ENCODE data around the gene KAT8. TPM values are rescaled to one million over a fixed set of nuclear protein-coding genes. Genes with fewer than 3 reads are reported as not detected.

The KAT8 gene
- total and polyA plus RNA-seq, 2 of the 13 experiments (the other 11 are each of a cell fraction or from before 2014, with no cell fraction given), result 79.0 to 84.2 TPM

- peak overlapping the region; percentile 8 for H2AFZ ChIP-seq (ENCODE audit: low read length)
- intact Hi-C loops (cut with micrococcal nuclease; ENCODE audit: unreplicated experiment) (no loop called here), in situ Hi-C loops (cut with HindIII; ENCODE audit: extremely low pct_ligation_motif_present, low pct_unique_long_range_greater_than_20kb) (no loop called here)
- H3K9me3 ChIP-seq (ENCODE audit: low read length), result no peaks in the 10 kb centered on the region
- ChIA-PET POLR2A (interaction anchor here (0.5 to 2.5 kb wide), 41 partner anchors 8 to 534 kb away, joined by 3 to 65 read pairs (median 6); partner anchors contain the start of genes ARMC5, HSD3B7, KAT8 and PYCARD), CTCF (ENCODE audit: low intra/inter-chr PET ratio, low total read pairs) (no interaction called here)
- DNase-seq (ENCODE audit: low spot score), result no peak
- peaks cover 50% of the 10 kb centered on the region for H3K79me2 ChIP-seq (ENCODE audit: insufficient read depth, low read length)
- BruUV-seq (replicated peaks), result no TSS peak
- H3K4me1 ChIP-seq (ENCODE audit: insufficient read depth, low read length), result peaks cover 44% of the 10 kb centered on the region
- WGBS (ENCODE audit: low lambda C conversion rate), result 1% methylated on average over 15 of the region's 27 CpGs
- peaks cover 14 to 26% of the 10 kb centered on the region in 2 experiments for H3K36me3 ChIP-seq (replicated peaks in 1 of 2; ENCODE audit: control insufficient read depth in 1 of 2, insufficient read depth in 2 of 2, low read length in 2 of 2)
- peak overlapping the region; percentile 90 for H3K4me2 ChIP-seq (ENCODE audit: low read depth, low read length)
- peak; percentile 1; the same call in 2 of the 3 replicates for ATAC-seq
- no peaks in the 10 kb centered on the region; a peak in 1 of 5 replicates for H3K27me3 ChIP-seq (ENCODE audit: control insufficient read depth in 1 of 2, insufficient read depth in 2 of 2, low read length in 2 of 2)
- peaks cover 38% of the 10 kb centered on the region for H4K20me1 ChIP-seq (ENCODE audit: insufficient read depth, low read length)
- no peak for FAIRE-seq
- peak overlapping the region; percentile 90 to 93 (median 93) for H3K4me3 ChIP-seq (replicated peaks in 1 of 3; ENCODE audit: insufficient read depth in 1 of 3, low read depth in 2 of 3, low read length in 3 of 3)
- H3K9ac ChIP-seq (ENCODE audit: insufficient read depth, low read depth, low read length), result peak overlapping the region; percentile 98
- peak overlapping the region; percentile 94 for H3K27ac ChIP-seq (ENCODE audit: extremely low read length, insufficient read depth, low read length)
- no peak for TF ChIP-seq ZNF660 (CRISPR knock-in tag; IDR thresholded peaks at IDR 0.05; ENCODE audit: borderline replicate concordance, low read depth)
- 0 out of 2 replicates have a peak, but pooled peaks have one; percentile 77 for TF ChIP-seq ZNF567 (CRISPR knock-in tag; IDR thresholded peaks at IDR 0.05; ENCODE audit: borderline replicate concordance)
- no peak for TF ChIP-seq CBX1 (IDR thresholded peaks at IDR 0.05; ENCODE audit: low read depth)
- TF ChIP-seq EP300 (IDR thresholded peaks at IDR 0.05; ENCODE audit: low read depth in 2 of 2, low read length in 2 of 2), result no peak
- 0 out of 2 replicates have a peak, but pooled peaks have one; percentile 15 for TF ChIP-seq EP300 (CRISPR knock-in tag; IDR thresholded peaks at IDR 0.05; ENCODE audit: borderline replicate concordance)
- TF ChIP-seq, protein P1, sequence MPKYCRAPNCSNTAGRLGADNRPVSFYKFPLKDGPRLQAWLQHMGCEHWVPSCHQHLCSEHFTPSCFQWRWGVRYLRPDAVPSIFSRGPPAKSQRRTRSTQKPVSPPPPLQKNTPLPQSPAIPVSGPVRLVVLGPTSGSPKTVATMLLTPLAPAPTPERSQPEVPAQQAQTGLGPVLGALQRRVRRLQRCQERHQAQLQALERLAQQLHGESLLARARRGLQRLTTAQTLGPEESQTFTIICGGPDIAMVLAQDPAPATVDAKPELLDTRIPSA (CRISPR knock-in tag; IDR thresholded peaks at IDR 0.05; ENCODE audit: borderline replicate concordance), result peak; percentile 87; the same call in 1 of the 2 replicates
- TF ChIP-seq ZNF589 (CRISPR knock-in tag; conservative IDR thresholded peaks at IDR 0.05), result no peak
- no peak; the same call in 1 of the 2 replicates for TF ChIP-seq ETV6 (CRISPR knock-in tag; conservative IDR thresholded peaks at IDR 0.05)
- peak; percentile 54; the same call in 1 of the 2 replicates for TF ChIP-seq SIN3A (IDR thresholded peaks at IDR 0.05; ENCODE audit: borderline replicate concordance, low read depth, low read length)
- TF ChIP-seq ZNF335 (CRISPR knock-in tag; IDR thresholded peaks at IDR 0.05), result 0 out of 2 replicates have a peak, but pooled peaks have one; percentile 54
- TF ChIP-seq LCORL (IDR thresholded peaks at IDR 0.05), result no peak
- TF ChIP-seq LCORL (CRISPR knock-in tag; IDR thresholded peaks at IDR 0.05), result peak; percentile 29; the same call in 1 of the 2 replicates
- no peak for TF ChIP-seq DNMT1 (CRISPR knock-in tag; IDR thresholded peaks at IDR 0.05)
- TF ChIP-seq ZNF83 (CRISPR knock-in tag; IDR thresholded peaks at IDR 0.05; ENCODE audit: borderline replicate concordance), result 0 out of 2 replicates have a peak, but pooled peaks have one; percentile 35
- 0 out of 2 replicates have a peak, but pooled peaks have one; percentile 0 for TF ChIP-seq SOX13 (IDR thresholded peaks at IDR 0.05)
- TF ChIP-seq SOX13 (CRISPR knock-in tag; conservative IDR thresholded peaks at IDR 0.05 in 1 of 2, IDR thresholded peaks at IDR 0.05 in 1 of 2), result no peak
- TF ChIP-seq TRIM24 (CRISPR knock-in tag; IDR thresholded peaks at IDR 0.05), result no peak
- TF ChIP-seq TBX2 (CRISPR knock-in tag; IDR thresholded peaks at IDR 0.05; ENCODE audit: borderline replicate concordance), result peak; percentile 0; the same call in 1 of the 2 replicates
- TF ChIP-seq ZFP41 (CRISPR knock-in tag; IDR thresholded peaks at IDR 0.05; ENCODE audit: borderline replicate concordance), result 0 out of 2 replicates have a peak, but pooled peaks have one; percentile 7
- TF ChIP-seq SKIL (CRISPR knock-in tag; IDR thresholded peaks at IDR 0.05; ENCODE audit: borderline replicate concordance), result no peak
- TF ChIP-seq MAFK (conservative IDR thresholded peaks at IDR 0.05 in 1 of 2, IDR thresholded peaks at IDR 0.05 in 1 of 2; ENCODE audit: low read length in 2 of 2), result no peak
- peak; percentile 8 for TF ChIP-seq XRCC5 (optimal IDR thresholded peaks at IDR 0.05; ENCODE audit: low read length)
- TF ChIP-seq ZNF232 (CRISPR knock-in tag; IDR thresholded peaks at IDR 0.05; ENCODE audit: borderline replicate concordance), result peak; percentile 5; the same call in 1 of the 2 replicates
These were observed 61.8 kb downstream of the KAT8 start for GRCh38 chr16:31179219-31179746.

Measured in HepG2 (cell line).